Neural cell (in vitro differentiated cells): ENCODE results near the gene ATP11A.

Source experiments
- EP300 ChIP-seq: fragments of 450-650 bp; conservative IDR thresholded peaks from 2 replicates; pipeline ENCODE4 v1.6.1; 2014; ENCODE audit warnings: antibody characterized with exemption, mild to moderate bottlenecking, moderate library complexity; ENCODE audit not compliant: poor library complexity, severe bottlenecking
- EZH2 ChIP-seq: fragments of 200-600, 300-800 bp; shearing (Covaris generic), sonication (generic); IDR thresholded peaks from 2 replicates; pipeline ENCODE4 v1.6.1; 2014; ENCODE audit warnings: antibody characterized with exemption, low read length, borderline replicate concordance, mild to moderate bottlenecking; ENCODE audit not compliant: insufficient read depth, poor library complexity, severe bottlenecking
- POLR2AphosphoS5 ChIP-seq: IDR thresholded peaks from 2 replicates; pipeline ENCODE4 v1.6.1; 2012
- TAF1 ChIP-seq: IDR thresholded peaks from 2 replicates; pipeline ENCODE4 v1.6.1; 2012; ENCODE audit warnings: low read depth
- TF ChIP-seq, protein P1 (sequence below): fragments of 450-650 bp; IDR thresholded peaks from 2 replicates; pipeline ENCODE4 v1.5.1; 2014; ENCODE audit warnings: antibody characterized with exemption, mild to moderate bottlenecking, moderate library complexity; ENCODE audit not compliant: poor library complexity, severe bottlenecking

GRCh38 chr13:112671359-112671758 lies 18.5 kb upstream of the ATP11A start:
- TF ChIP-seq EZH2 (no peak), POLR2AphosphoS5 (no peak), EP300 (no peak), TAF1 (no peak)
- TF ChIP-seq, protein P1, sequence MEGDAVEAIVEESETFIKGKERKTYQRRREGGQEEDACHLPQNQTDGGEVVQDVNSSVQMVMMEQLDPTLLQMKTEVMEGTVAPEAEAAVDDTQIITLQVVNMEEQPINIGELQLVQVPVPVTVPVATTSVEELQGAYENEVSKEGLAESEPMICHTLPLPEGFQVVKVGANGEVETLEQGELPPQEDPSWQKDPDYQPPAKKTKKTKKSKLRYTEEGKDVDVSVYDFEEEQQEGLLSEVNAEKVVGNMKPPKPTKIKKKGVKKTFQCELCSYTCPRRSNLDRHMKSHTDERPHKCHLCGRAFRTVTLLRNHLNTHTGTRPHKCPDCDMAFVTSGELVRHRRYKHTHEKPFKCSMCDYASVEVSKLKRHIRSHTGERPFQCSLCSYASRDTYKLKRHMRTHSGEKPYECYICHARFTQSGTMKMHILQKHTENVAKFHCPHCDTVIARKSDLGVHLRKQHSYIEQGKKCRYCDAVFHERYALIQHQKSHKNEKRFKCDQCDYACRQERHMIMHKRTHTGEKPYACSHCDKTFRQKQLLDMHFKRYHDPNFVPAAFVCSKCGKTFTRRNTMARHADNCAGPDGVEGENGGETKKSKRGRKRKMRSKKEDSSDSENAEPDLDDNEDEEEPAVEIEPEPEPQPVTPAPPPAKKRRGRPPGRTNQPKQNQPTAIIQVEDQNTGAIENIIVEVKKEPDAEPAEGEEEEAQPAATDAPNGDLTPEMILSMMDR = no peak
